H1 (cell line): ENCODE results near the gene USP20. TPM values are rescaled to one million over a fixed set of nuclear protein-coding genes. Genes with fewer than 3 reads are reported as not detected.

Experiments
- CTCF ChIA-PET: fragments of 300-600 bp; sonication (Branson Sonifier 250); formaldehyde crosslinking; loops from one replicate; lab custom pipeline; 2021; ENCODE audit not compliant: partially characterized antibody; lab: Charles Lee
- POLR2A ChIA-PET: fragments of 300-600 bp; sonication (Branson Sonifier 250); formaldehyde crosslinking; loops from one replicate; lab custom pipeline; 2021; ENCODE audit warnings: inconsistent platforms; ENCODE audit not compliant: partially characterized antibody; lab: Charles Lee
- DNase-seq, 2 experiments: peaks; one replicate each; pipeline versions ENCODE4 v3.0.0 to v3.0.0-alpha.2; 2010 to 2022; ENCODE audit warnings: low spot score in 2 of 2, low read depth in 1 of 2, mixed read lengths in 1 of 2
- FAIRE-seq: peaks from 2 replicates; lab custom pipeline; 2011; peaks lifted over from hg19 to GRCh38; lab: Jason Lieb, UNC
- H2AFZ ChIP-seq: 2 replicates; pipeline ENCODE4 v1.8.1; 2012; ENCODE audit warnings: low read length, inconsistent platforms
- H2AK5ac ChIP-seq: 2 replicates; pipeline ENCODE4 v1.6.1; 2013; ENCODE audit warnings: low read depth, low read length
- H2BK120ac ChIP-seq: replicated peaks from 2 replicates; pipeline ENCODE3; 2013; ENCODE audit warnings: low read depth, low read length, inconsistent platforms
- H2BK12ac ChIP-seq: 2 replicates; pipeline ENCODE4 v1.6.1; 2013; ENCODE audit warnings: low read depth, low read length
- H2BK15ac ChIP-seq: 2 replicates; pipeline ENCODE4 v1.6.1; 2013; ENCODE audit warnings: low read length
- H2BK20ac ChIP-seq: 2 replicates; pipeline ENCODE4 v1.6.1; 2013; ENCODE audit warnings: low read length
- H2BK5ac ChIP-seq: 2 replicates; pipeline ENCODE4 v1.6.1; 2013; ENCODE audit warnings: low read depth, low read length
- H3K14ac ChIP-seq: 2 replicates; pipeline ENCODE4 v1.6.1; 2013; ENCODE audit warnings: inconsistent platforms; ENCODE audit not compliant: insufficient read length
- H3K18ac ChIP-seq: 2 replicates; pipeline ENCODE4 v1.6.1; 2013; ENCODE audit warnings: low read length; ENCODE audit errors: extremely low read depth
- H3K23ac ChIP-seq: 2 replicates; pipeline ENCODE4 v1.6.1; 2013; ENCODE audit warnings: inconsistent platforms; ENCODE audit not compliant: insufficient read length
- H3K23me2 ChIP-seq: 2 replicates; pipeline ENCODE4 v1.6.1; 2013; ENCODE audit warnings: low read depth, low read length
- H3K27ac ChIP-seq: 2 replicates; pipeline ENCODE4 v1.6.1; 2011; ENCODE audit warnings: low read depth, low read length, inconsistent platforms
- H3K27me3 ChIP-seq, 4 experiments: replicated peaks in 1 of 4; 1 replicate in 1 of 4; 2 replicates in 3 of 4; pipeline versions ENCODE4 v1.6.1 to v1.8.1; 2011 to 2013; ENCODE audit warnings: low read length in 3 of 4, mild to moderate bottlenecking in 3 of 4, inconsistent platforms in 2 of 4, mixed read lengths in 2 of 4, moderate library complexity in 1 of 4; ENCODE audit not compliant: control insufficient read depth in 3 of 4, insufficient read depth in 3 of 4; ENCODE audit errors: extremely low read depth in 1 of 4
- H3K36me3 ChIP-seq, 4 experiments: 2 replicates each; pipeline versions ENCODE4 v1.6.1 to v1.8.1; 2011 to 2013; ENCODE audit warnings: mild to moderate bottlenecking in 4 of 4, low read length in 3 of 4, moderate library complexity in 2 of 4, control low read depth in 1 of 4, inconsistent platforms in 1 of 4; ENCODE audit not compliant: insufficient read depth in 4 of 4, control insufficient read depth in 2 of 4
- H3K4ac ChIP-seq: replicated peaks from 2 replicates; pipeline ENCODE3; 2013; ENCODE audit warnings: low read length, low read depth, mixed read lengths, inconsistent platforms; ENCODE audit not compliant: insufficient read length
- H3K4me1 ChIP-seq, 4 experiments: replicated peaks in 1 of 4; 1 replicate in 1 of 4; 2 replicates in 3 of 4; pipeline versions ENCODE4 v1.6.1 to v1.8.1; 2011 to 2013; ENCODE audit warnings: low read length in 3 of 4, inconsistent platforms in 2 of 4, mixed read lengths in 1 of 4; ENCODE audit not compliant: insufficient read depth in 4 of 4, control insufficient read depth in 3 of 4
- H3K4me2 ChIP-seq, 2 experiments: 2 replicates each; pipeline versions ENCODE4 v1.6.1 to v1.8.1; 2011 to 2013; ENCODE audit warnings: low read depth in 2 of 2, low read length in 2 of 2, control low read depth in 1 of 2, inconsistent platforms in 1 of 2, mild to moderate bottlenecking in 1 of 2; ENCODE audit not compliant: insufficient read depth in 1 of 2
- H3K4me3 ChIP-seq, 4 experiments: fragments of 200-600, 300-600 bp in 1 of 4; sonication (generic), shearing (Covaris generic), sonication (Bioruptor Twin) in 1 of 4; 2 replicates each; pipeline versions ENCODE4 v1.5.1 to v1.8.1; 2011 to 2016; ENCODE audit warnings: low read length in 4 of 4, low read depth in 3 of 4, control low read depth in 2 of 4, inconsistent platforms in 2 of 4, mild to moderate bottlenecking in 2 of 4, mixed read lengths in 1 of 4, moderate library complexity in 1 of 4; ENCODE audit not compliant: insufficient read depth in 2 of 4; ENCODE audit errors: extremely low read depth in 1 of 4
- H3K56ac ChIP-seq: replicated peaks from 2 replicates; pipeline ENCODE3; 2013; ENCODE audit warnings: low read depth, mild to moderate bottlenecking, mixed read lengths, low read length, inconsistent platforms; ENCODE audit not compliant: insufficient read length
- H3K79me1 ChIP-seq: 2 replicates; pipeline ENCODE4 v1.6.1; 2013; ENCODE audit warnings: low read depth, low read length, control low read depth
- H3K79me2 ChIP-seq, 2 experiments: 2 replicates each; pipeline versions ENCODE4 v1.6.1 to v1.8.1; 2012 to 2013; ENCODE audit warnings: low read length in 2 of 2, mild to moderate bottlenecking in 2 of 2, inconsistent platforms in 1 of 2; ENCODE audit not compliant: insufficient read depth in 2 of 2, control insufficient read depth in 1 of 2
- H3K9ac ChIP-seq, 4 experiments: replicated peaks in 1 of 4; 1 replicate in 1 of 4; 2 replicates in 3 of 4; pipeline versions ENCODE4 v1.6.1 to v1.8.1; 2011 to 2013; ENCODE audit warnings: low read depth in 3 of 4, low read length in 3 of 4, control low read depth in 2 of 4, mild to moderate bottlenecking in 2 of 4, moderate library complexity in 2 of 4, inconsistent platforms in 1 of 4; ENCODE audit errors: extremely low read depth in 1 of 4
- H3K9me3 ChIP-seq, 2 experiments: 2 replicates each; pipeline versions ENCODE4 v1.6.1 to v1.8.1; 2012 to 2013; ENCODE audit warnings: mild to moderate bottlenecking in 2 of 2, moderate library complexity in 2 of 2, control low read depth in 1 of 2, inconsistent platforms in 1 of 2, low read depth in 1 of 2, low read length in 1 of 2, mixed read lengths in 1 of 2; ENCODE audit not compliant: insufficient read depth in 2 of 2
- H4K20me1 ChIP-seq, 2 experiments: replicated peaks in 1 of 2; 2 replicates each; pipeline versions ENCODE3 to v1.8.1; 2011 to 2013; ENCODE audit warnings: inconsistent platforms in 2 of 2, low read length in 2 of 2, mild to moderate bottlenecking in 1 of 2; ENCODE audit not compliant: insufficient read depth in 2 of 2, control insufficient read depth in 1 of 2
- H4K5ac ChIP-seq: 2 replicates; pipeline ENCODE4 v1.6.1; 2013; ENCODE audit warnings: low read length, low read depth, mixed read lengths, inconsistent platforms; ENCODE audit not compliant: insufficient read length
- H4K8ac ChIP-seq: 2 replicates; pipeline ENCODE4 v1.8.0; 2013; ENCODE audit warnings: mild to moderate bottlenecking, moderate library complexity, low read length, inconsistent platforms; ENCODE audit not compliant: insufficient read depth; ENCODE audit errors: extremely low read depth
- H4K91ac ChIP-seq: replicated peaks from 2 replicates; pipeline ENCODE3; 2013; ENCODE audit warnings: low read length, mixed read lengths, inconsistent platforms; ENCODE audit not compliant: insufficient read length
- FOSL1 ChIP-seq: IDR thresholded peaks from 2 replicates; pipeline ENCODE4 v1.6.1; 2011; ENCODE audit warnings: mild to moderate bottlenecking, low read depth, low read length, moderate library complexity; ENCODE audit not compliant: insufficient read depth
- PHF8 ChIP-seq: fragments of 200-600 bp; sonication (generic); conservative IDR thresholded peaks from 2 replicates; pipeline ENCODE4 v1.7.1; 2012; ENCODE audit warnings: low read depth, mild to moderate bottlenecking, inconsistent platforms, low read length, moderate library complexity
- RNF2 ChIP-seq: fragments of 200-900, 300-1000 bp; sonication (generic); IDR thresholded peaks from 2 replicates; pipeline ENCODE4 v1.7.1; 2016; ENCODE audit warnings: borderline replicate concordance, low read depth, mild to moderate bottlenecking, antibody characterized with exemption, low read length; ENCODE audit not compliant: poor library complexity, severe bottlenecking; ENCODE audit errors: missing control alignments
- WGBS, 2 experiments: shearing (Covaris generic) in 1 of 2; methylation state at CpG; one replicate each; pipeline versions ENCODE4 v1.1.6 to v1.1.7; 2013 to 2015; ENCODE audit warnings: low lambda C conversion rate in 2 of 2, mixed read lengths in 2 of 2, inconsistent platforms in 1 of 2, low coverage in 1 of 2, missing lambda C conversion rate in 1 of 2; ENCODE audit not compliant: insufficient replicate concordance in 2 of 2, insufficient coverage in 1 of 2, insufficient read length in 1 of 2; ENCODE audit errors: extremely low coverage in 1 of 2, missing lambda C conversion rate in 1 of 2; 5-methylcytosine and 5-hydroxymethylcytosine counted together
- polyA plus RNA-seq, 7 experiments: library from polyadenylated mRNA; depleted of rRNA in 3 of 7; stranded (reverse) in 5 of 7; unstranded in 2 of 7; fragments of >200 nt in 5 of 7; fragments of 200-250 nt in 2 of 7; gene quantifications; 1 replicate in 5 of 7; 2 replicates in 1 of 7; 4 replicates in 1 of 7; pipeline versions ENCODE4 v1.2.1 to v1.2.3, GENCODE V29; 2011 to 2013; ENCODE audit warnings: missing spikeins in 2 of 7, mixed read lengths in 2 of 7
- total RNA-seq: library from RNA; stranded (reverse); fragmentation: NEBNext Ultra II Directional; extraction: Animal tissue kit (Norgen Biotek cat#: 25700); gene quantifications from 2 replicates; pipeline ENCODE4 v1.2.1, GENCODE V29; 2021

The USP20 gene
- total and polyA plus RNA-seq, 2 of the 8 experiments (the other 6 are each of a cell fraction or from before 2014, with no cell fraction given) = 13.4 to 23.0 TPM

DNA sequence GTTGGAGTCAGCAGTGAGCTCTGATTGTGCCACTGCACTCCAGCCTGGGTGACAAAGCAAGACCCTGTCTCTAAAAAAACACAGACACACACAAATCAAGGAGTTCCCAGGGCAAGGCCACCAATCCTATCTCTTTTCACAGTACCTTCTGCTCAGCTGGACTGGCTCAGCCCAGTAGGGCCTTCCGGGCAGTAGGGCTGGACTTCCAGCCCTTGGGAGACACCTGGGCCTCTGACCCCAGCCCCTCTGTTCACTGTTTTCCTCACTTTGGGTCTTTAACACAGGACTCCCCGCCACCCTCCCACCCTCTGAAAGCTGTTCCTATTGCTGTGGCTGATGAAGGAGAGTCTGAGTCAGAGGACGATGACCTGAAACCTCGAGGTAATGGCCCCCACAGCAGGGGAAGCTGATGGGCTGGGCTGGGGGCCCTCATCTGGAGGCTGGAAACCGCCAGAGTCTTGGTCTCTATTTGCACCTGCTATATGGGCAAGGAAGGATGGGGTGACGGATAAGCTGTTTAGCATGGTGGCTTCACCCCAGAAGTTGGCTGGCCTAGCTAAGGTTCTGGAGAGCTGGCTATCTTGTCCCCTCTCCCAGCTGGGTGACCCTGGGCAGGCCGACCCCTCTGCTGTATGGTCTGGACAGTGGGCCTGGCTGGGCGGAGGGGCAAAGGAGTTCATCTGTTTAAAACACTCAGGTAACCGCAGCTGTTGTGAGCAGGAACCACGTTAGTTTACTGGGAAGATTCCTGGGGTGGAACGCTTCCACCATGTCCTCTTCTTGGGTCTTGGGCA lies 25.6 kb downstream of the USP20 start:
- CTCF ChIA-PET = interaction anchor here (1.0 to 1.3 kb wide), 2 partner anchors 20 to 498 kb away, joined by 3 to 5 read pairs; no protein-coding TSS in a partner anchor
- no peak for FAIRE-seq

More for the DNA sequence above, 25.6 kb downstream of the USP20 start:
- Histone ChIP-seq H3K27me3 (no peaks in the 10 kb centered on the region), H3K9me3 (no peaks in the 10 kb centered on the region), H3K18ac (no peak overlapping the region), H4K20me1 (peaks cover 3 to 4% of the 10 kb centered on the region in 2 experiments), H3K23ac (no peak overlapping the region), H2BK120ac (no peak overlapping the region), H4K5ac (no peak overlapping the region), H3K4me2 (no peak overlapping the region), H3K79me2 (no peaks in the 10 kb centered on the region), H3K27ac (no peak overlapping the region), H3K4me3 (no peak overlapping the region), H2AK5ac (no peak overlapping the region), H3K4ac (no peak overlapping the region), H3K79me1 (no peaks in the 10 kb centered on the region), H3K9ac (no peak overlapping the region), H3K23me2 (no peaks in the 10 kb centered on the region), H4K91ac (no peak overlapping the region), H3K56ac (no peak overlapping the region), H3K36me3 (peaks cover 0 to 6% (median 0%) of the 10 kb centered on the region in 4 experiments; a peak in 3 of 8 replicates), H2BK20ac (no peak overlapping the region)
- POLR2A ChIA-PET = interaction anchor here (1.0 kb wide), 1 partner anchor 10 kb away, joined by 4 read pairs; no protein-coding TSS in a partner anchor
- DNase-seq = no peak
- 79% methylated on average over 11 of the region's 11 CpGs; no CpG with 5 or more reads in 1 of the 2 experiments for WGBS, 2 experiments
- TF ChIP-seq PHF8 = no peak
- no peak for TF ChIP-seq RNF2
- TF ChIP-seq FOSL1 = no peak
- TF ChIP-seq, all 59 proteins: peak for 0
- H2AFZ ChIP-seq = no peak overlapping the region
- no peak overlapping the region for H3K14ac ChIP-seq
- no peak overlapping the region for H2BK5ac ChIP-seq
- no peak overlapping the region for H2BK15ac ChIP-seq
- H3K4me1 ChIP-seq = no peaks in the 10 kb centered on the region
- no peak overlapping the region for H2BK12ac ChIP-seq
- no peak overlapping the region for H4K8ac ChIP-seq
